ENCODE results near the gene DLG2.

DNA sequence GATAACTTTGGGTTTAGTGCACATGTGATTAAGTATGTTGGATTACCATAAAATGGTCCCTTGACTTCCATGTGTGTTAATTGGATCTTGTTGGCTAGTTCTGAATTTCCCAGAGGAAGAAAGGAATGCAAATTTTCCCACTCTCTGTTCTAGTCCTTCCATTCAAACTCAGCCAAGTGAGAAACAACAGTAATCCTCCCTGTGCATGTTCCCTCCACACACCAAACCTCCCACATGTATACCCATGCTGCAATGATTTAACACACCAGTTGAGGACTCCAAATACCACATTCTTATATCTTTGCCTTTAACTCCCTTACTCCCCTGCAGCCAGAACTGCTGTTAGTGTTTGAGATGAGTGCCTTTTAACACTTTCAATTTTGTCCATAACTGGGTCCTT is 1158.9 kb downstream of the DLG2 start:
- TF ChIP-seq POLR2A (IDR thresholded peaks at IDR 0.05; ENCODE audit: low read depth, low read length) (no peak), TAF1 (IDR thresholded peaks at IDR 0.05; ENCODE audit: low read depth, low read length) (no peak), POLR2AphosphoS5 (IDR thresholded peaks at IDR 0.05; ENCODE audit: low read depth, low read length) (no peak), SPI1 (IDR thresholded peaks at IDR 0.05; ENCODE audit: low read depth, low read length) (no peak), PAX5 (IDR thresholded peaks at IDR 0.05; ENCODE audit: insufficient read depth, low read length, severe bottlenecking) (no peak)

All from GM12891 (cell line).